A172 (cell line): ENCODE data around the gene PNMA8A. TPM values are rescaled to one million over a fixed set of nuclear protein-coding genes. Genes with fewer than 3 reads are reported as not detected.
"Not testable (repeated sequence)": the region's sequence is repeated elsewhere in the genome, so short reads cannot be mapped to it uniquely, and the experiment has no call there.

Experiments
- DNase-seq: peaks from one replicate; pipeline ENCODE4 v3.0.0-alpha.2; 2015; ENCODE audit warnings: low spot score
- total RNA-seq: library from RNA; depleted of rRNA; stranded (reverse); fragments of >200 nt; shearing (Covaris generic); gene quantifications from 2 replicates; pipeline ENCODE4 v1.2.3, GENCODE V29; 2014

Gene PNMA8A
- total RNA-seq, 1 experiment from 2014 or later, result not detected

DNA sequence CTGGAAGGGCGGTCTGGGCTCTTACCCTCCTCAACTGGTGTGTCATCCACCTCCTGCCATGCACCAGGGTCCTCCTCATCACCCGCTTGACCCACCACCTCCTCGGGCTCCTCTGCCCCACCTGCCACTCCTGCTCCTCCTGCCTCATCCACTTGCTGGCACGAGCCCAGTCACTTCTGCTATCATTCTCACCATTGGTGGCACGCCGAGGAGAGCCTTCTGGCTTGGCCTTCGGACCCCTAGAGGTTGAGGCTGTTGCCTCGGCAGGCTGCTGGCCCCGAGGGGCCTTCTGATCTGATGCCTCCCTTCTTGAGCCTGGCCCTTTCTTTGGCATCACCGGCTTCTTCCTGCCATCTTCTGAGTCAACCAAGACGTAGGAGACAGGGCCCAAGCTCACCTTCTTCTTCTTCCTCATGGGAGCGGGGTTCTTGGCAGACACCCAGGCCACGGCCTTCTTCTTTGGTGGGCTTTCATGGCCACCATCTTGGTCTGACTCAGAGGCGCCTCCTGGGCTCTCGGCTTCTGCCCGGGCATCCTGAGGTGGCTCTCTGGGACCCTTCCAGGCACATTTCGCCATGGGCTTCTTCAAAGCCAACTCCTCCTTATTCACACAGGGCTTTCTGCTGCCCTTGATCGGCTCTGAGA is 1.7 kb downstream of the PNMA8A start:
- DNase-seq, result no peak

DNA sequence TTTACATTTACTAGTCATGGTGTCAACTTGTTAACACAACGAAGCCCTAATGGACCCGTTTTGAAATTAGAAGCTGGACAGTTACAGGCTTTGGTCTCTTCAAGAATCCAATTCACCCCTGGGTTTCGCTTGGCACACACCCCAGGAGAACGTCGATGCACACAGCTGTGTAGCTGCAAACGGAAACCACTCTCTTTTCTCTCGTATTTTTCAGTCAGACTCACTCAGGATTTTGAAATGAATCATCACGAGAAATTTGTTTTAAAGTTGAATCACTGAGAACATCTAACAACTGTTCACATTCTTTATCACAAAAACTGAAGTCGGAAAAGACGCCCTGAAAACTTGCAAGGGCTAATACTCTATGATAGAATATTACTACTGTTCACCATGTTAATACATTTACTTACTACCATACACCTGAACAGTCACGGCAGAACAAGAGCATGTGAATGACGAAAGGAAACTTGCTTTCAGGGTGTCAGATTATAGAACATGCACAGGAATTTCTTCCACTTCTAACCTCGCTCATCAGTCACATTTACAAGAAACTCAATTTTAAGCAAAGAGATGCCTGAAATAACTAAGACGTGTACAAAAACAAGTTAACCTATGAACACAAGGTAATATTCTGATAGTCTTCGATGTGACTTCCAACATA is 4.7 kb downstream of the PNMA8A start:
- peak; percentile 28 for DNase-seq

DNA sequence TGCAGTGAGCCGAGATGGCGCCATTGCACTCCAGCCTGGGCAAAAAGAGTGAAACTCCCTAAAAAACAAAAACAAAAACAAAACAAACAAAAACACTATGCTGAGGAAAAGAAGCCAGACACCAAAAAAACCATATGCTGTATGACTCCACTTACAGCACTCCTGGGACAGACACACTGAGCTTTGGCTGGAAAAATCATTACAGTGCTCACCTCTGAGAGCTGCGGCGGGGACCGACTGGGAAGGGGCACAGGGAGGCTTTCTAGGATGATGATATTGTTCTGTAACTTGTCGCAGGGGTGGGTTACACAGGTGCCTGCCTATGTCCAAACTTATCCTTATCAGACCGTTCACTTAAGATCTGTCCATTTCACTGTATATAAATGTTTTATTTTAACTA is 7.8 kb downstream of the PNMA8A start:
- DNase-seq, result no peak

DNA sequence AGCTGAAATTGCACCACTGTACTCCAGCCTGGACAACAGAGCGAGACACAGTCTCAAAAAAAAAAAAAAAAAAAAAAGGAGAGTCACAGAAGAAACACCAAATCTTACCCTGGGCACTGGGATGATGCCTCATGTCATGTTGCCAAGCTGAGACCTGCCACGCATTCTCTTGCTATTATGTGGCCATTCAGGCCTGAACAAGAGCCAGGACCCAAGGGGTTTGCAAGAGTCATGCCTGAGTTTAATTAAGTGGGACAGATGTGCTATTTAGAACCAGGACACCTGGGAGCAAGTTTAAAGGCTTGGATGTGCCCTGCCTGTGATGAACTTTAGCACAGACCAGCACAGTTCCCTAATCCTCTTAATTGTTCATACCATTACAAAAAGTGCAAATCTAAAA is 9.8 kb downstream of the PNMA8A start:
- DNase-seq, result no peak

DNA sequence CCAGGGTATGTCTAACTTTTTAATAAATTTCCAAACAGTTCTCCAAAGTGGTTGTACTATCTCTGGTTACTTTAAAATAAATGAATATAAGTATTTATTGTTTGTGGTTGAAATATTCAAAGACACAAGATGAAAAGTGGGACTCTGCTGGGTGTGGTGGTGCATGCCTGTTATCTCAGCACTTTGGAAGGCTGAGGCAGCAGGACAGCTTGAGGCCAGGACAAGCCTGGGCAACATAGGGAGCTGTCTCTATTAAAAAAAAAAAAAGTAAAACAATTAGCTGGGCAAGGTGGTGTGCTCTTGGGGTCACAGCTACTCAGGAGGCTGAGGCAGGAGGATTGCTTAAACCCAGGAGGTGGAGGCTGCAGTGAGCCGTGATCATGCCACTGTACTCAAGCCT is 10.4 kb downstream of the PNMA8A start:
- no peak for DNase-seq

DNA sequence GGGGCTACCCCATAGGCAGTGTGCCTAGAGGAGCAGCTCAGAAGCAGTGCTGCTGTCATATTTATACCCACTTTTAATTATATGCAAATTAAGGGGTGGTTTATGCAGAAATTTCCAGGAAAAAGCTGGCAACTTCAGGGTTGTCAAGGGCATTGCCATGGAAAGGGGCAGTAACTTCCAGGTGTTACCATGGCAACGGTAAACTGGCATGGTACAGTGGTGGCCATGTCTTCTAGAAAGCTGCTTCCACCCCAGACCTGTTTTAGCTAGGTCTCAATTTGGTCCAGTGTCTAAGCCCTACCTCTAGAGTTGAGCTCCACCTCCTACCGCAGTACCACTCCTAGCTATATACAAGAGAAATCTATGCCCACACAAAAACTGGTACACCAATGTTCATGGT is 11.3 kb downstream of the PNMA8A start:
- DNase-seq, result no peak

DNA sequence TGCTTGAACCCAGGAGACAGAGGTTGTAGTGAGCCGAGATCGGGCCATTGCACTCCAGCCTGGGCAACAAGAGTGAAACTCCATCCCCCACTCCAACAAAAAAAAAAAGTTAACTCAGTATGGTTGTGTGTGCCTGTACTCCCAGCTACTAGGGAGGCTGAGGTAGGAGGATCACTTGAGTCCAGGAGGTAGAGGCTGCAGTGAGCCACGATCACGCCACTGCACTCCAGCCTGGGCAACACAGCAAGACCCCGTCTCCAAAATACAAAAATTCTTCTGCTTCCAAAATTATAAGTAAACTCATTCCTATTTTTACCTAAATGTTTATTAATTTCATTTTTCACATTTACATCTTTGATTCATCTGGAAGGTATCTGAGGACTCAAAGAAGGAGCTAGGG is 14.4 kb downstream of the PNMA8A start:
- no peak for DNase-seq

DNA sequence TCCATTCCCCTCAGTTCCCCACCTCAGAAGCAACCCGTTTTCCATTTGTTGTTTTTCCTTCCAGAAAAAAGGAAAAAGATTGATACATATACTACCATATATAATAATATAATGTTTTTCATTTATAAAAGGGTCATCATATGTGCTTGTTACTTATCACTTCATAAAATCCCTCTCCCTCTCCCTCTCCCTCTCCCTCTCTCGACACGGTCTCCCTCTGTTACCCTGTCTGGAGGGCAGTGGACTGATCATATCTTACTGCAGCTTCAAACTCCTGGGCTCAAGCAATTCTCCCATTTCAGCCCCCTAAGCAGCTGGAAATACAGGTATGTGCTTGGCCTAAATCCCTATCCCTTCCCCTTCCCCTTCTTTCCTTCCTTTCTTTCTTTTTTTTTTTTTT is 17.1 kb downstream of the PNMA8A start:
- no peak for DNase-seq

DNA sequence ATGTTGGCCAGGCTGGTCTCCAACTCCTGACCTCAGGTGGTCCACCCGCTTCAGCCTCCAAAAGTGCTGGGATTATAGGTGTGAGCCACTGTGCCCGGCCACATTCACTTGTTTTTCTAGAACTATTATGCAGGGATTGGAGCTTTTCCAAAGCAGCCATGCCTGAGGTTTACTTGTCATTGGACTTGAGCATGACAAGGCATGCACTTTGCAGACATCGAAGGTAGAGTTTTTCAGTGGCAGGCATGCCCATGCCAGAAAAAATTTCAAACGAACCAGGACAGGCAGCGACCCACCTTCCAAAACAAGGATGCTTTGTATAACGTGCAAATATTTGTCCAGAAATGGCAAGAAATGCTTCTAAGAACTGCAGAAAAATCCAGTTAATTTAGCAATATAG is 17.7 kb downstream of the PNMA8A start:
- no peak for DNase-seq

DNA sequence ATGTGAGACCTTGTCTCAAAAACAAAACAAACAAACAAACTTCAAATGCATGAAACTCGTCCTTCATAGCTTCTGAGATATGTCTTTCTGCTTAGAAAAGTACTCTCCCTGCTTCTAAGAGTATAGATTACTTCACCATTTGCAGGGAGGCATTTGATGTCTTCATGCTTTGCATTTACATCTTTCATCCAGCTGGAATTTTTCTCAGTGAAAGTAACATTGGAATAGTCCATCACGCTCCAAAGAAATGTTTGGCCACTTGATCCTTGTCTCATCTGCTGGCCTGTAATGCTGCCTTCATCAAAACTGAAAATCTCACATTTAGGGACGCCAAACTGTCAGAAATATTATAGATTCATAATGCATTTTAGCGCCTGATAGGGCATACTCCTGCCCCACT is 19.2 kb downstream of the PNMA8A start:
- DNase-seq, result no peak

DNA sequence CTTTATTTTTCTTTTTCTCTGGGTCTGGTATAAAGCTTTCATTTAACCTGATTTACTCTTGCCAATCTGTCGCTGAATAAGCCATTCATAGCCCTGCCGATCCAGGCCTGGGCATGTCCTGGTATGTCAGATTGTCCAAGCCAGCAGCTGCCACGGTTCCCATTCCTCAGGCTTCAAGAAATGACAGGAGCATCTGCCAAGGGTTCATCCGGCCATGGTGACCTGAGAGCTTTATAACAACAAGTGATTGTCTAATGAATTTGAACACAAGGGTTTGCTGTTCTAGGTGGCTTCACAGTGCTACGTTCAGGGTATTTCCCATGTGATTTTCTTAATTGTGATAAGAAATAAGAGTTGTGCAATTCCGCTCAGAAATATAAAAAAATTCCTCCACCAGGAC is 20.0 kb downstream of the PNMA8A start:
- DNase-seq, result no peak

DNA sequence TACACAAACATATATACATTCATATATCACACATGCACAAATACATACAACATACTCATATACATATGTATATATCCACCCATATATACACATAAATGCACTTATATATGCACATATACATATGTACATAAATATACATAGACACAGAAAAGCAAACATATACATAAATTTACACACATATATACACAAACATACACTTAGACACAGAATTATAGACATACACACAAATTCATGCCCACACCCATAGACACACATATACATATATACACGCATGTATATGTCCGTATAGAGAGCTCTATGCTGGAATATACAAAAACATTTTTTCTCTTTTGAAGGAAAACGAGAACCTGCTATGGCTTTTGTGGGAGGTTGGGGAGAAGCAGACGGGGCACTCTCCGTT is 20.6 kb downstream of the PNMA8A start:
- no peak for DNase-seq

DNA sequence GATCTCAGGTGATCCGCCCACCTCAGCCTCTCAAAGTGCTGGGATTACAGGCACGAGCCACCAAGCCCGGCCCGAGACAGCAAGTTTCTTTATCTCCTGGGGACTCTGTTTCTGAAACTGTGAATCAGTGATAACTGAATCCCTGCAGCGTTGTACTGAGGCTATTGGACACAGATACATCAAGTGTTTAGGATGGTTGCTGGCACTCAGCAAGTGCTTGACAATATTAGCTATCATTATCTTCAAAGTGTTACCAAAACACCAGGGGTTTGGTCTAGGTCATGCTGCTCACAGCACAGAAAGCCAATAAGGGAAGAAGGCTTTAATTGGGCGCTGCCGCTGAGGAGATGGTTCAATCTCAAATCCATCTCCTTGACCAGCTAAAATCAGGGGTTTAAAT is 22.1 kb downstream of the PNMA8A start:
- no peak for DNase-seq

DNA sequence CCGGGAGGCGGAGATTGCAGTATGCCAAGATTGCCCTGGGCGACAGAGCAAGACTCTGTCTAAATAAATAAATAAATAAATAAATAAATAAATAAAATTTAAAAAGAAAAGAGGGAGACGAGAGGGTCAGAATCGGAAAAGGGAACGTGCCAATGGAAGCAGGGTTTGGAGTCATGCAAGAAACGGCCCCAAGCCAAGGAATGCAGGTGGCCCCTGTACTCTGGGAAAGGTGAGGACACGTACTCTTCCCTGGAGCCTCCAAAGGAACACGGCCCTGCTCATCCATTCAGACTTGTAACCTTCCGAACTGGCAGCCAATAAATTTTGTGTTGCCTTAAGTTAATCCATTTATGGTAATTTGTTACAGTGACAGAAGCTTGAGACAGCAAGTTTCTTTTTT is 22.8 kb downstream of the PNMA8A start:
- DNase-seq, result no peak

DNA sequence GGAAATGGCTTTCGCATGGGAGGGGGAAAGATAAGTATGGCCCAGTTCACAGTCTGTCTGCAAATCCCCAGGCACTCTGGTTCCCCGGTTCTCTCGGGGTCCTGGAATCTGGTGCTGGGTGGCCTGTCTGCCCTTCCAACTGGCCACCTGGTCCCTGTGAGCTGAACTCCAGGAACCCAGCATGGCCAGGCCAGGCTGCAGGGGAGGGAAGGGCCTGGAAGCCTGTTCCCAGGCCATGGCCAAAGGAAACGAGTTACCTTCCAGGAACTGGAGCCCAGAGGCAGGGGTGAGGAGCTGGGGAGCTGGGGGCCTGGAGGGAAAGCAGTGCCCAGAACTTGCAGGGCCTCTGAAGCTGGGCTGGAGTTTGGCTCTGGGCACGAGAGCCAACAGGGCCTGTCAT is 23.5 kb downstream of the PNMA8A start:
- no peak for DNase-seq

DNA sequence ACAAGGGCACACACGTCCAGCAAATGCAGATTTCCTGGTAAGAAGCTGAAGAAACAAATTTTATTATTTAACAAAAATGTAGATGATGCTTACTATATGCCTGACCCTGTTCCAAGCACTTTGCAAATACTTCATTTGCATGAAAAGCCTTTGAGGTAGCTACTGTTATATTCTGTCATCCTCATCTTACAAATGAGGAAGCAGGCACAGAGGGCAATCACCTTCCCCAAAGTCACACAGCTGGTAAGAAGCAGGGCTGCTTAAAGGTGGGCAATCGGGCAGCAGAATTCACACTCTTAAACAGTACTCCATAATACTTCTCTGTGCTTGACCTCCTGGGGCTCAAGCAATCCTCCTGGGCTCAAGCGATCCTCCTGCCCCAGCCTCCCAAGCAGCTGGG is 24.4 kb downstream of the PNMA8A start:
- no peak for DNase-seq

DNA sequence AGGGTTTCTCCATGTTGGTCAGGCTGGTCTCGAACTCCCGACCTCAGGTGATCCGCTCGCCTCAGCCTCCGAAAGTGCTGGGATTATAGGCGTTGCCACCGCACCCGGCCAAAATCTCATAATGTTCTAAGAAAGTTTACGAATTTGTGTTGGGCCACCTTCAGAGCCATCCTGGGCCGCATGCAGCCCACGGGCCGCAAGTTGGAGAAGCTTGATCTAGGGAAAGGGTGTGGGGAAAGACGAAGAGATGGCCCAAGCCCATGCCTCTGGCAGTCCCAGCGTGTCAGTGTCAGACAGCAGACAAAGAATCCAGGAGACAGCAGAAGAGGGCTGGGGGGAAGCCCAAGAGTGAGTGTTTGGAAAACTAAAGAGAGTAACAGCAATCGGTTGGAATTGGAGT is 25.3 kb downstream of the PNMA8A start:
- no peak for DNase-seq

DNA sequence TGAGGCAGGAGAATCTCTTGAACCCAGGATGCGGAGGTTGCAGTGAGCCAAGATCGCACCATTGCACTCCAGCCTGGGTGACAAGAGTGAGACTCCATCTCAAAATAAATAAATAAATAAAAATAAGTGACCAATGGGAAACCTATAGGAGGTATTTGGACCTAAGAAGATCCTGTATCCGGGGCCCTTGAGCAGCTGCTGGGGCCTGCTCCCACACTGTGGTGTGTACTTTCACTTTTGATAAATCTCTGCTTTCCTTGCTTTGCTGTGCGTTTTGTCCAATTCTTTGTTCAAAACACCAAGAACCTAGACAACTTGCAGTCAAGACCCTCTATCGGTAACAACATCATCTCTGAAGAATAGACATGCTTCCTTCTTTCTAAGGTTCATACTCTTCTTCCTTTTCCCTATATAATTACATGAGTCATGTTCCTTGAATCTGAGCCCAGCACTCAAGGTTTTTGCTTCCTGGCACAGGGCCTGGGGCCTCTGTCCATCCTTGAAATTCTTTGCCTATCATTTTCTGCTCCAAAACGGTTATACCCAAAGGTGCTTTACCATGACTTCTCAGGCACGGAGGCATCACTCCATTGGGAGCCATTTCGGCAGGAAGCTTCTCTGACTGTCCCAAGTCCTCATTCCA is 28.4 kb downstream of the PNMA8A start:
- peak; percentile 57 for DNase-seq

DNA sequence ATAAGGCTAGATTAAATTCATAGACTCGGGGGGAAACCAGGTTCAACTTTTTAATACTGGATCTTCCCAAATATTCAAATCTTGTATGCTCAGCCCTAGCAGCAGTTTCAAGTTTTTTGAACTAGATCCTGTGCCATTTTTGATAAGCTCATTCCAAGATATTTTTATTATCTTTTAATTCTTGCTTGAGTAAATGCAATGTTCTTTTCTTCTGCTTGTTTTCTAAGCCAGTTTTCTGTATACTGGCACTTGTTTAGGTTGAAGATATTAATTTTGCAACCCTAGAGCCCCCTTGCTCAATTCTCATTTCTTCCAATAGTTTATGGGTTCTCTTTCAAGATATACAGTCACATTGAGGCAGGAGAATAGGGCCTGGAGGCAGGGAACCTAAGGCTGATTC is 29.5 kb downstream of the PNMA8A start:
- DNase-seq, result no peak

DNA sequence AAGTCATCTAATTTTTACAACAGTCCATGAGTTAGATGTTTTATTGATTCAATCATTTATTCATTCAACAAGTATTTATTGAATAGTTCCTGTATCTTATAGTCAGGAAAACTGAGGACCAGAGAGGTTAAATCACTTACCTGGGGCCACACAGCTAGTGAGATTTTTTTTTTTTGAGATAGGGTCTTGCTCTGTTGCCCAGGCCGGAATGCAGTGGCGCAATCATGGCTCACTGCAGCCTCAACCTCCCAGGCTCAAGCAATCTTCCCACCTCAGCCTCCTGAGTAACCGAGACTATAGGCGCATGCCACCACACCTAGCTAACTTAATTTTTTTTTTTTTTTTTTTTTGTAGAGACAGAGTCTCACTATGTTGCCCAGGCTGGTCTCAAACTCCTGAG is 35.7 kb downstream of the PNMA8A start:
- not testable (repeated sequence) for DNase-seq

DNA sequence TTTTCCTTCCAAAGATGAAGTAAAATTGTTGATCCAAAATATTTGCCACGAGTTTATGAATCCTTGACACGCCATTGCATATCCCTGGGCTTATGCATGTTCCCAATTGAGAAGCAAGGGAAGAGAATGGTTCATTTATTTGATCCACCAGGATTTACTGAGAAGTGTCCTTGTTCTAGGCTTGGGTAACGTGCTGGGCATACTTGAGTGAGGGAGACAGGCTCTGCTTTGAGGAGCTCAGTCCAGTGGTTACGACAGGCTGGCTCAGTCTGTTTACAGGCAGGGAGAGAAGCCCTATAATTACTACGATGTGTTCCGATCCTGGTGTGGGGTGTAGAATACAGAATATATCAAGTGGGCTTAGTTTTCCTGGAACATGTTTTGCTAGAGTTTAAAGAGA is 36.4 kb downstream of the PNMA8A start:
- DNase-seq, result no peak

DNA sequence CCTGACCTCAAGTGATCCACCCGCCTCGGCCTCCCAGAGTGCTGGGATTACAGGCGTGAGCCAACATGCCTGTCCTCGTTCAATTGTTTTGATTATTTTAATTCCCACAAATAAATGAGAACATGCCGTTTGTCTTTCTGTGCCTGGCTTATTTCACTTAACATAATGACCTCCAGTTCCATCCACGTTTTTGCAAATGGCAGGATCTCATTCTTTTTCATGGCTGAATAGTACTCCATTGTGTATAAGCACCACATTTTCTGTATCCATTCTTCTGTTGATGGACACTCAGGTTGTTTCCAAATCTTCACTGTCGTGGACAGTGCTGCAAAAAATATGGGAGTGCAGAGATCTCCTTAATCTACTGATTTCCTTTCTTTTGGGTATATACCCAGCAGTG is 37.9 kb downstream of the PNMA8A start:
- DNase-seq, result not testable (repeated sequence)

DNA sequence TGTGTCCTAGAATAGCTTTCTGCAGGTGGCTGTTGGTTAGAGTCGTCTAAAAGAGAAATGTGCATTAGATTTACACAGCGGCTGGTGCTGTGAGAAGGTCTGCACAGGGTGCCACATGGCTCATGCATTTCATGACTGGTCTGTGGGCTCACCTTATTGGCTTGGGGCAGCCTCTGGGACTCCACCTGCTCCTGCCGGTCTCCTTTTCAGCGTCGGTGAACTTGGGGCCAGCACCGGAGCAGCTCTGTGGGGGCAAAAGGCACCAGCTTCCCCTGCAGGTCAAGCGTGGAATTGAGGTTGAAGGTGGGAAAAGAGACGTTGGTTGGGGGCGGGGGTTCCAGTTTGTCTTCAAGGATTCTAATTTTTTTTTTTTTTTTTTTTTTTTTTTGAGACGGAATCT is 39.5 kb downstream of the PNMA8A start:
- no peak for DNase-seq

DNA sequence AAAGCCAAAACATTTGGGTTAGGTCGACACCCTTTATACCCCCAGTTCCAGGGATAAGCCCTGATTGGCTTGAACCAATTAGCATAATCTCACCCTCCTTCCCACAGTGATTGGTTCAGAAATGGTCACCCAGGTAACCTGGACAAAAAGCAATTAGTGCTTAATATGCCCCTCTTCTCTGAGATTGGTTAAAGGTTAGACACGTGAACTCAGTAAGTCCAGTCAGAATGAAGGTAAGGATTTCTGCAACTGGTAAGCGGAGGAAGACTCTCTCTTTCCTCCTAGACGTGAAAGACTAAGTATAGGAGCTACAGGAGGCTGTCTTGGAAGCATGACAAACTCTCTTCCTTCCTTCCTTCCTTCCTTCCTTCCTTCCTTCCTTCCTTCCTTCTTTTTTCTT is 41.4 kb downstream of the PNMA8A start:
- DNase-seq, result no peak
